Breast epithelium (tissue), 3 donors: ENCODE measurements around the gene CCDC88C.

ENCODE experiments used
- CTCF ChIP-seq, 3 donors: fragments of 450-650 bp; IDR thresholded peaks; one replicate each; pipeline ENCODE4 v1.5.1; 2016 to 2017; ENCODE audit warnings: antibody characterized with exemption in 3 of 3, mild to moderate bottlenecking in 3 of 3, moderate library complexity in 3 of 3
- POLR2A ChIP-seq: fragments of 450-650 bp; IDR thresholded peaks from one replicate; pipeline ENCODE4 v1.6.1; 2016; ENCODE audit warnings: antibody characterized with exemption, mild to moderate bottlenecking, moderate library complexity
- POLR2AphosphoS5 ChIP-seq, 3 donors: sonication (generic); formaldehyde crosslinking; IDR thresholded peaks; one replicate each; pipeline ENCODE4 v1.6.1; 2017; ENCODE audit warnings: antibody characterized with exemption in 3 of 3

DNA sequence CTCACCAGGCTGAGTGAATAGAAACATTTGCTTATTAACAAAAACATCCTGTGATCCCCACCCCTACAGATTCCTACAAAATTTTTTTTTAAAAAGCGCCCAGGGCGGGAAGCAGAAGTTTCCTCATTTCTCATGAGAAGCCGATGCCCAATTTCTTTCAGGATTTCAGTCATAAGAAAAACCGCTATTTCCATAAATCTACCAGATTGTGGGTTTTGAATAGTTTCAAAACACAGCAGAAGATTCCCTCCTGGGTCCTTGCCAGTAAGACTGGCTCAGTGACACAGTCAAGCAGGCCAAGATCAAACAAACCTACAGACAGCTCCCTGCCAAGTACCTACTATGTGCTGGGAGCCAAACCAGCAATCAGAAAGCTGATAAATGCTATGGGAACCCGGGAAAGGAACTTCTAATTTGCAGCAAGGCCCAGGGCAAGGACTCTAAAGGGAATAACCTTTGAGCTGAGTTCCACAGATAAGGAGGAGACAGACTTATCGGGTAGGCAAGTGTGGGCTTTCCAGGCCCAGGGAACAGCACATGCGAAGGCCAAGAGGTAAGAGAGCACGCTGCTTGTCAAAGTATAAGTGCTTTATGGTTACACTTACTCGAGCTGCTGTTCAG is 68.7 kb downstream of the CCDC88C start:
- TF ChIP-seq CTCF (IDR thresholded peaks at IDR 0.05) (no peak), POLR2AphosphoS5 (IDR thresholded peaks at IDR 0.05) (no peak), POLR2A (no peak)
